B cell (primary cell): Measurements from ENCODE around the gene DLK1.

Experiments used
- EZH2 ChIP-seq: IDR thresholded peaks from 2 replicates; pipeline ENCODE4 v1.6.1; 2012; ENCODE audit warnings: borderline replicate concordance, low read depth, mild to moderate bottlenecking, moderate library complexity, low read length; ENCODE audit not compliant: insufficient read depth, poor library complexity, severe bottlenecking
- TF ChIP-seq, protein P1 (sequence below): fragments of 200-600 bp; IDR thresholded peaks from one replicate; pipeline ENCODE4 v1.8.0; 2022; ENCODE audit warnings: antibody characterized with exemption, mild to moderate bottlenecking

DNA sequence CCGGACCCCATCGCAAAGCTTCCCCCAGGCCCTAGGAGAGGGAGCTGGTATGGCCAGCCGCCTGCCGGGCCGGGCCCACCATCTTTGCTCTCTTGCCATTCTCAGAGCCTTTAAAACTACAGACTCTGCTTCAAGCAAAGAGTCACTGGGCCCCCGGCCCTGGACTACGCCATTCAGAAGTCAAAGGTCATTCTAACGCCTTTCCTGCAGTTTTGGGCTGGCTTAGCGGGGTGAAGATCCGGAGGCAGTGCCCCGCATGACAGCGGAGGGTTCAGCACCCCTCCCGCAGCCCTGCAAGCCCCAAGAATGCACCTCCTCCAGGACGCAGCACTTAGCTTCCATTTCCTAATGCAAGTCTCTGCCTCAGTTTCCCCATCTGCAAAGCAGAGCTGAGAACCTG is 61.0 kb downstream of the DLK1 start:
- TF ChIP-seq, protein P1, sequence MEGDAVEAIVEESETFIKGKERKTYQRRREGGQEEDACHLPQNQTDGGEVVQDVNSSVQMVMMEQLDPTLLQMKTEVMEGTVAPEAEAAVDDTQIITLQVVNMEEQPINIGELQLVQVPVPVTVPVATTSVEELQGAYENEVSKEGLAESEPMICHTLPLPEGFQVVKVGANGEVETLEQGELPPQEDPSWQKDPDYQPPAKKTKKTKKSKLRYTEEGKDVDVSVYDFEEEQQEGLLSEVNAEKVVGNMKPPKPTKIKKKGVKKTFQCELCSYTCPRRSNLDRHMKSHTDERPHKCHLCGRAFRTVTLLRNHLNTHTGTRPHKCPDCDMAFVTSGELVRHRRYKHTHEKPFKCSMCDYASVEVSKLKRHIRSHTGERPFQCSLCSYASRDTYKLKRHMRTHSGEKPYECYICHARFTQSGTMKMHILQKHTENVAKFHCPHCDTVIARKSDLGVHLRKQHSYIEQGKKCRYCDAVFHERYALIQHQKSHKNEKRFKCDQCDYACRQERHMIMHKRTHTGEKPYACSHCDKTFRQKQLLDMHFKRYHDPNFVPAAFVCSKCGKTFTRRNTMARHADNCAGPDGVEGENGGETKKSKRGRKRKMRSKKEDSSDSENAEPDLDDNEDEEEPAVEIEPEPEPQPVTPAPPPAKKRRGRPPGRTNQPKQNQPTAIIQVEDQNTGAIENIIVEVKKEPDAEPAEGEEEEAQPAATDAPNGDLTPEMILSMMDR = no peak
- TF ChIP-seq EZH2 = no peak
